HL-60/S4 treated with retinoic acid at 250 ng/mL for 4 days and 3 days (cell line): Measurements from ENCODE around the gene RYR3.

Experiments used
- in situ Hi-C: fragments of 300-500 bp; cut with MboI; formaldehyde crosslinking; loops from 2 replicates; pipeline ENCODE4 v1.7.0; 2022; ENCODE audit warnings: low sequenced_read_pairs

RYR3 gene

GRCh38 chr15:33378866-33379480 is 68.2 kb downstream of the RYR3 start:
- in situ Hi-C loops = no loop called here

GRCh38 chr15:33380406-33380805 is 69.6 kb downstream of the RYR3 start:
- in situ Hi-C loops = no loop called here

GRCh38 chr15:33382491-33382890 is 71.7 kb downstream of the RYR3 start:
- in situ Hi-C loops = no loop called here

DNA sequence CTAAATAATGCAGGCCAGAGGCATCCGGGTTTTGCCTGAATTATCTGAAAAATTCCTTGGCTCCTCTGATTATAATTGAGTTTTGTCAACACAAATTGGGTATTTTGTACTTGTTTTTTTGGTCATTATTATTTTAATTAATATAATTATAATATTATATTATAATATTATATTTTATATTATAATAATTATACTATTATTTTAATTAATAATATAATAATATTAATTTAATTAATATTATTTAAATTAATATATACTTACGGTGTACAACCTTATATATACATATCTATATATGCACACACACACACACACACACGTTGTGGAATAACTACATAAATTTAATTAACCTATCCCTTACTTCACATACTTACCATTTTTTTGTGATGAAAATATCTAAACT is 73.5 kb downstream of the RYR3 start:
- in situ Hi-C loops = no loop called here

- in situ Hi-C loops = no loop called here
Observed at GRCh38 chr15:33392453-33392852, 81.7 kb downstream of the RYR3 start.

DNA sequence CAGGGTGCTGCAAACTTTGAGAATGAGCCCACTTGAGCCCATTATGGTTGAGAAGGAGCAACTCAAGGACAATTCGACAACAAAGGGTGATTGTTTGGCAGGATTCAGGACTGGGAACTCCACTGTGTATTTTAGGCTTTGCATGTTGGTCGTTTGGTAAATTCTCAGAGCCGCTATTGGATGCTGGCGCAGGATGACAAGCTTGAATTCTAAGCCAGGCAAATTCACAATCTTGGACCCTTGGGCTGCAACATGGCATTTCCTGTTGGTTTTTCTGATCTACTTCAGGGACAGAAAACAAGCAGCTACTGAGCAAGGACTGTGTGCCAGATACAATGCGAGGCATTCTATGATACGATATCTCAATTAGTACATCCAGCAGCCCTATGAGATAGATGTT is 82.8 kb downstream of the RYR3 start:
- in situ Hi-C loops = no loop called here

- in situ Hi-C loops = no loop called here
Observed at GRCh38 chr15:33395321-33395720, 84.6 kb downstream of the RYR3 start.

DNA sequence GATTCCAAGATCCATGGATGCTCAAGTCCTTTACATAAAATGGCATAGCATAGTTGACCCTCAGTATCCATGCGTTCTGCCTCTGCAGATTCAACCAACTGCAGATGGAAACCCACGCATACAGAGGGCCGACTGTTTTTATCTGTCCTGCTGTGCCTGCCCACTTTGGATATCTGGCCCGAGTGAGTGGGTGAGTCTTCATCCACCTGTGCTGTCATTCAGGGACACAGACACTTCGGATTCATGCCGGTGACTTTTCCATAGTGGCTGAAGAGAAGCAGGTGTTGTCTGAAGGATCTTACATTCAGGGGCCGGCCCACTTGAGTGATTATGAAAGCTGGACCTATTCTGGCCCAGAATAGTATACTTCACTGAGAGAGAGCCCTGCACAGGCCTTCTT is 85.1 kb downstream of the RYR3 start:
- in situ Hi-C loops = no loop called here

DNA sequence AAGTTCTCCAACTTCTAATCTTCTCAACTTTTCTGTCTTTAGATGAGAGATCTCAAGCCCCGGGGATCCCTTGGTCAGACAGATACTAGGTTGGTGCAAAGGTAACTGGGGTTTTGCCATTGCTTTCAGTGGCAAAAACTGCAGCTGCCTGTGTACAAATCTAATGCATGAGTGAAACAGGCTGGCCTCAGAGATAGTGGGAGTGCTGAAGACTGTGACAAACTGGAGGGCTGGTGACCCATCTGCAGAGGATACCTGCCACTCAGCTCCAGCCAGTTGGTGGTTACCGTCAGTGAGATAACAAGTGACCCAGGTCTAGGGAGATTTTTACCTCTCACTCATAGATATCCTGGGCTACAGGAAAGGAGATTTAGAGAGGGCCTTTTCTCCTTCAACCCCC is 85.7 kb downstream of the RYR3 start:
- in situ Hi-C loops = no loop called here

- in situ Hi-C loops = no loop called here
Observed at GRCh38 chr15:33398555-33398954, 87.8 kb downstream of the RYR3 start.

GRCh38 chr15:33400941-33401340 is 90.2 kb downstream of the RYR3 start:
- in situ Hi-C loops = no loop called here

GRCh38 chr15:33402600-33402999 is 91.8 kb downstream of the RYR3 start:
- in situ Hi-C loops = no loop called here

GRCh38 chr15:33405096-33405495 is 94.3 kb downstream of the RYR3 start:
- in situ Hi-C loops = no loop called here

DNA sequence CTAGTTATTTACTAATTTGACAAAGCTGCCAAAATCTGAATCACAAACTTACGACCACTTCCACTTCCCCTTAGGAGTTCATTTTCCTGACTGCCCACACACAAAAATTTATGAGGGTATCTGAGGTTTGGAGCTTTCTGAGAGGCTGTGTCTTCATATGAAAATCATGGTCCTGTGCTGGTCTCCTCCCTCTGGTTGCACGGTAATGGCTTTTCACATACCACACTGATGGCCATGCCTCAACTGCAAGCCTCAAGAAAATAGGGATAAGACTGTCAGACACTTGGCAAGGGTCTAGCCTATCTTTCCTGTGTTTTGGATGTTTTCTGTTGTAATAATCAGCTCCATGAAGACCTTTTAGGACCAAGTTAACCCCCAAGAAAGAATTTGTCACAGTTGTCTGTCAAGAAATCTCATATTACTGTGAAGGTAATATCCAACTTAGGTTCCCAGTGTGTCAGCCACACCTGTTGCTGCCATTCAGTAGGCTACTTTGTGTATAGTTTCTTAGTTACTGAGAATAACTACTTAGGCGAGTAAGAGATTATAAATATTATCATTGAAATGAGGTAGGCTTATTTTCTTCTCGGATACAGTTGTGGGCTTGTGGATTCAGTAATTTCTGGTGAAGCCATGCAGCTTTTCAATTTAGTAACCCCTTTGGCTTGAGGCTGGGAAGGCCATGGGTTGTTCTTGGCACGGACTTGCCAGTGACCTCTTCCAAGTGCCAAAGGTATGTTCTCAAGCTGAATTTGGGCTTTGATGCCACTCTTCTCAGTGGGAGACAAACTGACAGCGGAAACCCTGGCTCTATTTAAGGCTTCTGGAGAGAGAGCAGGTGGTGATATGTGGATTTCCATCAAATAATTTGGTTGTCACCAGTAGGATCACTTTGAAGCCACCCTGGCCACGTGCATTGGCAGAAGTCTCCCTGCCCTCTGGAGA is 101.1 kb downstream of the RYR3 start:
- in situ Hi-C loops = no loop called here

DNA sequence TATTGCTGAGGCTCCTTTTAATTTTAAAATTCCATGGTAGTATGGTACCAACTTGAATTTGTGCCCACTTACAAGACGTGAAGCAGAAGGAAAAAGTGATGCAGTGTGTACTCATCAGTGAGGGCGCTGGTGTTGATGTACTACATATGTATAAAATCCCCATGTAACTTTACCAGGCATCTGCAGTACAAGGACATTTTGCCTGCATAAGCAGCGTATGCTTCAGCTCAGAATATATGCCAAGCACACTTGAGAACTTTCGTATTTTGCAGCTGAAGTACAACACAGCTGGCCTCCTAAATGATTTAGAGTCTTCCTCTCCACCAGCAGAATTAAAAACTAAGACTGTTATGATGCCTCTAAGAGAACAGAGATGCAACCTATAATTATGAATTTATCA is 108.9 kb downstream of the RYR3 start:
- in situ Hi-C loops = no loop called here

DNA sequence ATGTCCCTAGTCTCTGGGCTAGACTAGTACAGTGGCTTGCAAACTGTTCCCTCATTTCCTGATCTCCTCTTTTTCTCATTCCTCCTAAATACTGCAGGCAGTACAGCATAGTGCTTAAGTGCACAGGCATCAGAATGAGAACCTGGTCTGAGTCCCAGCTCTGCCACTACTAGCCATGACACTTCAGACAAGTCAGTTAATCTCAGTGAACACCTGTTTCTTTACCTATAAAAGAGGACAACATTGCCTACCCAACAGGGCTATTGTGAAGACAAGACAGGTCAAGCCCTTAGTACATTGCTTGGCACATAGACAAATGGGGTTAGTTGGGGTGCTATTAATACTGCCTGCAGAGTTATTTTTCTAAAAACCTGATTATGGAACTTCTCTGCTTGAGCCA is 113.3 kb downstream of the RYR3 start:
- in situ Hi-C loops = no loop called here

DNA sequence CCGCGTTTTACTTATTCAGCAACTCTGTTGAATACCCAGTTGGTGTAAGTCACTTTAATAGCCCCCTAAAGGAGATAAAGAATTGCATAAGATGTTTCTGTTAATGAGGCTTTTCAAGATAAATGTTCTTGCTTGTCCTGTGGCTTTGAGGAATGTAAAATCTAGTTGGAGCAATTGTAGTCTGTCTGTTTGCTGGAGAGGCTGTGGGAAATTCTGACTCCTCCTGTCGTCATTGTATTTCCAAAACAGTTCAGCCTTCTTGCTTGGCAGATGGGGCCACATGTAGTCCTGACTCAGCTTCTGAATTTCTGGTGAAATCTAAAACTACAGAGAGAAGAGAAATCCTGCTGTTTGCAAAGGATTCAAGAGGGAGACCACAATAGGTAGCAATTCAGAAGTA is 114.4 kb downstream of the RYR3 start:
- in situ Hi-C loops = no loop called here

GRCh38 chr15:33430577-33430976 is 119.8 kb downstream of the RYR3 start:
- in situ Hi-C loops = no loop called here

DNA sequence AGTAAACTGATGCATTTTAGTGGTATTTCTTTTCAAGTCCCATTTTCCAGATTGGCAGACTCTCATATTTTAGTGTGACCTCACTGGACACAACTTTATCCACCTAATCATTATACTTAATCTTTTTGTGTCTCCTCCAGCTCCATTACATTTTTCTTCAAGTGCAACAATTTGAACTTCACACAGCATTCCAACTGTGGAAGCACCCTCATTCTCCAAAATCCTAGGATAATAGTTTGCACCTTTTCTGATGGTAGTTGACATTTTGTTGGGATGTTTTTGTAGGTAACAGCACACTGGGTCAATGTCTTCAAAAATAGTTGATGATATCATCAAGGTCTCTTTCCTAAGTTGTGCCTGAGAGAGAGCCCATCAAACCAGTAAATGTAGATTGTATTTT is 123.1 kb downstream of the RYR3 start:
- in situ Hi-C loops = no loop called here

DNA sequence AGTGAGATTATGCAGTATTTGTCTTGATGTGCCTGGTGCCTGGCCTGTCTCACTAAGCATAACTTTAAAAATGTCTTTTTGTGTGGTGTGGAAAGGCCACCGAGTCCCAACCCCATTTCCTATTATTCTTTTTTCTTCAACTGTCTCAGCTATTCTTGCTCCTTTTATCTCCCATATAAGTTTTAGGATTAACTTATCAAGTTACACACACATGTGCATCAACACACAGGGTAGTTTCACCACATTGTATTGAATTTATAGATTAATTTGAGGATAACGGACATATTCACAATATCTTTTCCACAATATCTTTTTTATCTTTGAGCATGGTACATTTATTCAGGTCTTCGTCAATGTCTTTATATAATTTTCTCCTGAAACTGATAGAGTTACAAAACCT is 127.6 kb downstream of the RYR3 start:
- in situ Hi-C loops = no loop called here

DNA sequence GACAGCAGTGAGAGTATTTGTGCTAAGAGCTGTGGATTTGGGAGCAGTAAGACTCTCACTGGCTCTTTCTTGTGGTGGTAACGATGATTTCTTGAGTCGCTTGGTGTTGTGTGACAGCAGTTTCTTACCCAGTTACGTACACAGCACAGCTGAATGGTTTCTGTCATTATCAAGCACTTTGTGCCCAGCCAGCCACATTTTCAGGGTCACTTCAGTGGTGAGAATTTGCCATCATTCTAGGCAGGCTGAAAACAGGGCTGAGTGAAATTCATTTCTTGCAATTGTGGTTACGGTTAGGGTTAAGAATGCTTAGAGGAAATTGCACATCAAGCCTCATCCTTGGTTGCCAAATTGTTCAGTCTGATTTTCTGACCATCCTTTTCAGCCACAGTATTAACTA is 130.1 kb downstream of the RYR3 start:
- in situ Hi-C loops = no loop called here

GRCh38 chr15:33442449-33442848 is 131.7 kb downstream of the RYR3 start:
- in situ Hi-C loops = no loop called here
